H1 (cell line): ENCODE data around the gene GPR31. TPM values are rescaled to one million over a fixed set of nuclear protein-coding genes. Genes with fewer than 3 reads are reported as not detected.

ENCODE experiments used
- CTCF ChIA-PET: fragments of 300-600 bp; sonication (Branson Sonifier 250); formaldehyde crosslinking; loops from one replicate; lab custom pipeline; 2021; ENCODE audit not compliant: partially characterized antibody; lab: Charles Lee
- POLR2A ChIA-PET: fragments of 300-600 bp; sonication (Branson Sonifier 250); formaldehyde crosslinking; loops from one replicate; lab custom pipeline; 2021; ENCODE audit warnings: inconsistent platforms; ENCODE audit not compliant: partially characterized antibody; lab: Charles Lee
- DNase-seq, 2 experiments: peaks; one replicate each; pipeline versions ENCODE4 v3.0.0 to v3.0.0-alpha.2; 2010 to 2022; ENCODE audit warnings: low spot score in 2 of 2, low read depth in 1 of 2, mixed read lengths in 1 of 2
- FAIRE-seq: peaks from 2 replicates; lab custom pipeline; 2011; peaks lifted over from hg19 to GRCh38; lab: Jason Lieb, UNC
- H2AFZ ChIP-seq: 2 replicates; pipeline ENCODE4 v1.8.1; 2012; ENCODE audit warnings: low read length, inconsistent platforms
- H2AK5ac ChIP-seq: 2 replicates; pipeline ENCODE4 v1.6.1; 2013; ENCODE audit warnings: low read depth, low read length
- H2BK120ac ChIP-seq: replicated peaks from 2 replicates; pipeline ENCODE3; 2013; ENCODE audit warnings: low read depth, low read length, inconsistent platforms
- H2BK12ac ChIP-seq: 2 replicates; pipeline ENCODE4 v1.6.1; 2013; ENCODE audit warnings: low read depth, low read length
- H2BK15ac ChIP-seq: 2 replicates; pipeline ENCODE4 v1.6.1; 2013; ENCODE audit warnings: low read length
- H2BK20ac ChIP-seq: 2 replicates; pipeline ENCODE4 v1.6.1; 2013; ENCODE audit warnings: low read length
- H2BK5ac ChIP-seq: 2 replicates; pipeline ENCODE4 v1.6.1; 2013; ENCODE audit warnings: low read depth, low read length
- H3K14ac ChIP-seq: 2 replicates; pipeline ENCODE4 v1.6.1; 2013; ENCODE audit warnings: inconsistent platforms; ENCODE audit not compliant: insufficient read length
- H3K18ac ChIP-seq: 2 replicates; pipeline ENCODE4 v1.6.1; 2013; ENCODE audit warnings: low read length; ENCODE audit errors: extremely low read depth
- H3K23ac ChIP-seq: 2 replicates; pipeline ENCODE4 v1.6.1; 2013; ENCODE audit warnings: inconsistent platforms; ENCODE audit not compliant: insufficient read length
- H3K23me2 ChIP-seq: 2 replicates; pipeline ENCODE4 v1.6.1; 2013; ENCODE audit warnings: low read depth, low read length
- H3K27ac ChIP-seq: 2 replicates; pipeline ENCODE4 v1.6.1; 2011; ENCODE audit warnings: low read depth, low read length, inconsistent platforms
- H3K27me3 ChIP-seq, 4 experiments: replicated peaks in 1 of 4; 1 replicate in 1 of 4; 2 replicates in 3 of 4; pipeline versions ENCODE4 v1.6.1 to v1.8.1; 2011 to 2013; ENCODE audit warnings: low read length in 3 of 4, mild to moderate bottlenecking in 3 of 4, inconsistent platforms in 2 of 4, mixed read lengths in 2 of 4, moderate library complexity in 1 of 4; ENCODE audit not compliant: control insufficient read depth in 3 of 4, insufficient read depth in 3 of 4; ENCODE audit errors: extremely low read depth in 1 of 4
- H3K36me3 ChIP-seq, 4 experiments: 2 replicates each; pipeline versions ENCODE4 v1.6.1 to v1.8.1; 2011 to 2013; ENCODE audit warnings: mild to moderate bottlenecking in 4 of 4, low read length in 3 of 4, moderate library complexity in 2 of 4, control low read depth in 1 of 4, inconsistent platforms in 1 of 4; ENCODE audit not compliant: insufficient read depth in 4 of 4, control insufficient read depth in 2 of 4
- H3K4ac ChIP-seq: replicated peaks from 2 replicates; pipeline ENCODE3; 2013; ENCODE audit warnings: low read length, low read depth, mixed read lengths, inconsistent platforms; ENCODE audit not compliant: insufficient read length
- H3K4me1 ChIP-seq, 4 experiments: replicated peaks in 1 of 4; 1 replicate in 1 of 4; 2 replicates in 3 of 4; pipeline versions ENCODE4 v1.6.1 to v1.8.1; 2011 to 2013; ENCODE audit warnings: low read length in 3 of 4, inconsistent platforms in 2 of 4, mixed read lengths in 1 of 4; ENCODE audit not compliant: insufficient read depth in 4 of 4, control insufficient read depth in 3 of 4
- H3K4me2 ChIP-seq, 2 experiments: 2 replicates each; pipeline versions ENCODE4 v1.6.1 to v1.8.1; 2011 to 2013; ENCODE audit warnings: low read depth in 2 of 2, low read length in 2 of 2, control low read depth in 1 of 2, inconsistent platforms in 1 of 2, mild to moderate bottlenecking in 1 of 2; ENCODE audit not compliant: insufficient read depth in 1 of 2
- H3K4me3 ChIP-seq, 4 experiments: fragments of 200-600, 300-600 bp in 1 of 4; sonication (generic), shearing (Covaris generic), sonication (Bioruptor Twin) in 1 of 4; 2 replicates each; pipeline versions ENCODE4 v1.5.1 to v1.8.1; 2011 to 2016; ENCODE audit warnings: low read length in 4 of 4, low read depth in 3 of 4, control low read depth in 2 of 4, inconsistent platforms in 2 of 4, mild to moderate bottlenecking in 2 of 4, mixed read lengths in 1 of 4, moderate library complexity in 1 of 4; ENCODE audit not compliant: insufficient read depth in 2 of 4; ENCODE audit errors: extremely low read depth in 1 of 4
- H3K56ac ChIP-seq: replicated peaks from 2 replicates; pipeline ENCODE3; 2013; ENCODE audit warnings: low read depth, mild to moderate bottlenecking, mixed read lengths, low read length, inconsistent platforms; ENCODE audit not compliant: insufficient read length
- H3K79me1 ChIP-seq: 2 replicates; pipeline ENCODE4 v1.6.1; 2013; ENCODE audit warnings: low read depth, low read length, control low read depth
- H3K79me2 ChIP-seq, 2 experiments: 2 replicates each; pipeline versions ENCODE4 v1.6.1 to v1.8.1; 2012 to 2013; ENCODE audit warnings: low read length in 2 of 2, mild to moderate bottlenecking in 2 of 2, inconsistent platforms in 1 of 2; ENCODE audit not compliant: insufficient read depth in 2 of 2, control insufficient read depth in 1 of 2
- H3K9ac ChIP-seq, 4 experiments: replicated peaks in 1 of 4; 1 replicate in 1 of 4; 2 replicates in 3 of 4; pipeline versions ENCODE4 v1.6.1 to v1.8.1; 2011 to 2013; ENCODE audit warnings: low read depth in 3 of 4, low read length in 3 of 4, control low read depth in 2 of 4, mild to moderate bottlenecking in 2 of 4, moderate library complexity in 2 of 4, inconsistent platforms in 1 of 4; ENCODE audit errors: extremely low read depth in 1 of 4
- H3K9me3 ChIP-seq, 2 experiments: 2 replicates each; pipeline versions ENCODE4 v1.6.1 to v1.8.1; 2012 to 2013; ENCODE audit warnings: mild to moderate bottlenecking in 2 of 2, moderate library complexity in 2 of 2, control low read depth in 1 of 2, inconsistent platforms in 1 of 2, low read depth in 1 of 2, low read length in 1 of 2, mixed read lengths in 1 of 2; ENCODE audit not compliant: insufficient read depth in 2 of 2
- H4K20me1 ChIP-seq, 2 experiments: replicated peaks in 1 of 2; 2 replicates each; pipeline versions ENCODE3 to v1.8.1; 2011 to 2013; ENCODE audit warnings: inconsistent platforms in 2 of 2, low read length in 2 of 2, mild to moderate bottlenecking in 1 of 2; ENCODE audit not compliant: insufficient read depth in 2 of 2, control insufficient read depth in 1 of 2
- H4K5ac ChIP-seq: 2 replicates; pipeline ENCODE4 v1.6.1; 2013; ENCODE audit warnings: low read length, low read depth, mixed read lengths, inconsistent platforms; ENCODE audit not compliant: insufficient read length
- H4K8ac ChIP-seq: 2 replicates; pipeline ENCODE4 v1.8.0; 2013; ENCODE audit warnings: mild to moderate bottlenecking, moderate library complexity, low read length, inconsistent platforms; ENCODE audit not compliant: insufficient read depth; ENCODE audit errors: extremely low read depth
- H4K91ac ChIP-seq: replicated peaks from 2 replicates; pipeline ENCODE3; 2013; ENCODE audit warnings: low read length, mixed read lengths, inconsistent platforms; ENCODE audit not compliant: insufficient read length
- ATF3 ChIP-seq: IDR thresholded peaks from 2 replicates; pipeline ENCODE4 v1.6.1; 2011; ENCODE audit warnings: low read depth, mild to moderate bottlenecking, low read length; ENCODE audit not compliant: insufficient read depth
- CTBP2 ChIP-seq: IDR thresholded peaks from 2 replicates; pipeline ENCODE4 v1.7.0; 2011; ENCODE audit warnings: borderline replicate concordance, mild to moderate bottlenecking, moderate library complexity, mixed read lengths, low read length; ENCODE audit not compliant: insufficient read depth, insufficient read length
- KDM4A ChIP-seq: IDR thresholded peaks from one replicate; pipeline ENCODE4 v1.7.1; 2012; ENCODE audit warnings: low read depth, mild to moderate bottlenecking, moderate library complexity, low read length, inconsistent platforms; ENCODE audit not compliant: severe bottlenecking
- KDM5A ChIP-seq: fragments of 200-600 bp; IDR thresholded peaks from 2 replicates; pipeline ENCODE4 v1.7.1; 2012; ENCODE audit warnings: mild to moderate bottlenecking, low read length, inconsistent platforms, mixed read lengths
- NANOG ChIP-seq: IDR thresholded peaks from 2 replicates; pipeline ENCODE4 v1.6.1; 2011; ENCODE audit warnings: low read length, low read depth, mild to moderate bottlenecking, inconsistent platforms; ENCODE audit not compliant: insufficient read depth, poor library complexity, severe bottlenecking
- POU5F1 ChIP-seq: IDR thresholded peaks from 2 replicates; pipeline ENCODE4 v1.6.1; 2011; ENCODE audit warnings: low read depth, mild to moderate bottlenecking, low read length, moderate library complexity
- RNF2 ChIP-seq: fragments of 200-900, 300-1000 bp; sonication (generic); IDR thresholded peaks from 2 replicates; pipeline ENCODE4 v1.7.1; 2016; ENCODE audit warnings: borderline replicate concordance, low read depth, mild to moderate bottlenecking, antibody characterized with exemption, low read length; ENCODE audit not compliant: poor library complexity, severe bottlenecking; ENCODE audit errors: missing control alignments
- SAP30 ChIP-seq: fragments of 300-600 bp; sonication (generic); IDR thresholded peaks from 2 replicates; pipeline ENCODE4 v1.7.1; 2012; ENCODE audit warnings: low read length, moderate library complexity, mild to moderate bottlenecking, inconsistent platforms; ENCODE audit not compliant: insufficient read depth, insufficient replicate concordance
- TAF7 ChIP-seq: optimal IDR thresholded peaks from 2 replicates; pipeline ENCODE3; 2011; ENCODE audit warnings: low read depth, mild to moderate bottlenecking, inconsistent platforms, low read length, moderate library complexity, borderline replicate concordance
- WGBS, 2 experiments: shearing (Covaris generic) in 1 of 2; methylation state at CpG; one replicate each; pipeline versions ENCODE4 v1.1.6 to v1.1.7; 2013 to 2015; ENCODE audit warnings: low lambda C conversion rate in 2 of 2, mixed read lengths in 2 of 2, inconsistent platforms in 1 of 2, low coverage in 1 of 2, missing lambda C conversion rate in 1 of 2; ENCODE audit not compliant: insufficient replicate concordance in 2 of 2, insufficient coverage in 1 of 2, insufficient read length in 1 of 2; ENCODE audit errors: extremely low coverage in 1 of 2, missing lambda C conversion rate in 1 of 2; 5-methylcytosine and 5-hydroxymethylcytosine counted together
- polyA plus RNA-seq, 7 experiments: library from polyadenylated mRNA; depleted of rRNA in 3 of 7; stranded (reverse) in 5 of 7; unstranded in 2 of 7; fragments of >200 nt in 5 of 7; fragments of 200-250 nt in 2 of 7; gene quantifications; 1 replicate in 5 of 7; 2 replicates in 1 of 7; 4 replicates in 1 of 7; pipeline versions ENCODE4 v1.2.1 to v1.2.3, GENCODE V29; 2011 to 2013; ENCODE audit warnings: missing spikeins in 2 of 7, mixed read lengths in 2 of 7
- total RNA-seq: library from RNA; stranded (reverse); fragmentation: NEBNext Ultra II Directional; extraction: Animal tissue kit (Norgen Biotek cat#: 25700); gene quantifications from 2 replicates; pipeline ENCODE4 v1.2.1, GENCODE V29; 2021

GPR31 gene
- total and polyA plus RNA-seq, 2 of the 8 experiments (the other 6 are each of a cell fraction or from before 2014, with no cell fraction given) = not detected

GRCh38 chr6:167120583-167120903 is 37.2 kb downstream of the GPR31 start:
- no peak for DNase-seq
- POLR2A ChIA-PET = no interaction called here
- H2BK20ac ChIP-seq = no peak overlapping the region
- H2AFZ ChIP-seq = no peak overlapping the region
- no peaks in the 10 kb centered on the region for H3K23me2 ChIP-seq
- WGBS, 2 experiments = 100% methylated on average over 1 of the region's 1 CpG; no CpG with 5 or more reads in 1 of the 2 experiments
- H3K14ac ChIP-seq = no peak overlapping the region
- no peaks in the 10 kb centered on the region for H3K79me1 ChIP-seq
- peaks cover 0 to 5% (median 0%) of the 10 kb centered on the region in 4 experiments; a peak in 3 of 7 replicates for H3K4me1 ChIP-seq
- H3K36me3 ChIP-seq = no peaks in the 10 kb centered on the region
- no peak overlapping the region for H4K5ac ChIP-seq
- H3K9ac ChIP-seq = no peak overlapping the region
- no peaks in the 10 kb centered on the region for H3K79me2 ChIP-seq
- H2AK5ac ChIP-seq = no peak overlapping the region
- no peak overlapping the region for H3K56ac ChIP-seq
- H3K23ac ChIP-seq = no peak overlapping the region
- H2BK5ac ChIP-seq = no peak overlapping the region
- H3K4me3 ChIP-seq = no peak overlapping the region
- no peak overlapping the region for H2BK12ac ChIP-seq
- no peak overlapping the region for H2BK15ac ChIP-seq
- H3K18ac ChIP-seq = no peak overlapping the region
- no peak overlapping the region for H2BK120ac ChIP-seq
- no peaks in the 10 kb centered on the region for H4K20me1 ChIP-seq
- H4K91ac ChIP-seq = no peak overlapping the region
- H3K9me3 ChIP-seq = peaks cover 0 to 6% of the 10 kb centered on the region in 2 experiments; a peak in 1 of 4 replicates
- TF ChIP-seq SAP30 (no peak), KDM4A (no peak), TAF7 (no peak), CTBP2 (no peak), ATF3 (no peak), KDM5A (no peak), POU5F1 (no peak), NANOG (no peak), RNF2 (no peak)
- no peak overlapping the region for H3K4ac ChIP-seq
- no peak for FAIRE-seq
- CTCF ChIA-PET = interaction anchor here (1.1 kb wide), 1 partner anchor 569 kb away, joined by 3 read pairs; no protein-coding TSS in a partner anchor
- no peak overlapping the region for H3K27ac ChIP-seq
- no peak overlapping the region for H3K4me2 ChIP-seq
- H3K27me3 ChIP-seq = no peaks in the 10 kb centered on the region
- no peak overlapping the region for H4K8ac ChIP-seq
